VCaP (cell line): ENCODE results near the gene PEX19.

Experiments used
- H3K27ac ChIP-seq: fragments of 450-650 bp; 2 replicates; pipeline ENCODE4 v1.5.1; 2017
- CTCF ChIP-seq: fragments of 450-650 bp; conservative IDR thresholded peaks from 2 replicates; pipeline ENCODE4 v1.5.1; 2017; ENCODE audit warnings: mild to moderate bottlenecking, moderate library complexity

Gene PEX19

DNA sequence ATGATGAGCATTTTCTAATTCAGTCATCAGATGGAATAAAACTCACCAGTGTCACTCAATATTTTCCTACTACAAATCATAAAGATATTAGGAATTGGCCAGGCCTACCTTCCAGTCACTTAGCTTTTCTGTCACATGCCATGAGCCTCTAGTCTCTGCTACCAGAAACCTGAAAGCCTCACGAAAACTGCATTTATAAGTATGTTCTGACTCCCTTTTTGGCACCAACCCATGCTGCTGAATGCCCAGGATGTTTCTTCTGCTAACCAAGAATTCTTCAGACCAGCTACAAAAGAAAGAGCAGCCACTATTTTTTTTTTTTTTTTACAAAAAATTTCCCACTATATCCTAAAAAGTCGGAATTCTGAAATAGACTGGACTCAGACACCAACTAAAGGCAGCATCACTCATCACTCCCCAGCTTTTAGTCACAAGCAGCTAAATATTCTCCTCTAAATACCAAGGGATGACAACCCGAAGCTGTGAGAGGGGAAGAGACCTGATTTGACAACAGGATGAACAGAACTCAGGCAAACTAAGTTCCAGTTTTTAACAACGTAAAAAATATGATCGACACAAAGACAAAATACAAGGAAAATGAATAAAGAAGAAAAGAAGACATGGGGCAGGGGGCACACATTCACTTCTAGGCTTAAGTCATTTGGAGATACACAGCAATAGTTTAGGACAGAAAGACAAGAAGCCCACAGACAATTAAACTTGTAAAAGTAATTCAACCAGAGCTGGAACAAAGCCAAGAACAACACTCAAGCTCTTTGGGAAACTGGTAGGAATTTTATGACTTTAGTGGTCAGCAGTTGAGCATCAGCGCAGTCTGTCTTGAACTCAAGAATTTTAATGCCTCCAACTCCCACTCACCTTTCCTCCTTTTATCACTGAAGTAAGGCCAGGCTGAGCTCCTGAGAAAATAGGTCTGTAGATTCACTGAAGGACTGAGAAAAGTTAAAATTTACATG lies 24.2 kb downstream of the PEX19 start:
- TF ChIP-seq CTCF: no peak
- H3K27ac ChIP-seq: peak overlapping the region; percentile 97

DNA sequence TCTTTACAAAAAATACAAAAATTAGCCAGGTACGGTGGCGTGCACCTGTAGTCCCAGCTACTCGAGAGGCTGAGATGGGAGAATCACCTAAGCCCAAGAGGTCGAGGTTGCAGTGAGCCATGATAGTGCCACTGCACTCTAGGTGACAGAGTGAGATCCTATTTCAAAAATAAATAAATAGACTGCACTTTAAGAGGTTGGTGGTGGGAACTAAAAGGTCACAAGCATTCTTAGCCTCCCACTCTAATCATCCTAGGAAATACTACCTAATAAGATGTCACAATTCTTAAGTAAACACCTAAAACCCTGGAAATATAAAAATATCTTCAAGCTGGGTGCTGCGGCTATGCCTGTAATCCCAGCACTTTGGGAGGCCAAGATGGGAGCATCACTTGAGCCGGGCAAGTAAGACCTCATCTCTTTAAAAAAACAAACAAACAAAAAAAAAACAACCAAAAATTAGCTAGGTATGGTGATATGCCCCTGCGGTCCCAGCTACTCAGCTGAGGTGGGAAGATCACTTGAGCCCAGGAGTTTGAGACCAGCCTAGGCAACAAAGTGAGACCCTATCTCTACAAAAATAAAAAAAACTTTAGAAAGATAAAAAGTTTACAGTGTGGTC lies 26.6 kb downstream of the PEX19 start:
- no peak for TF ChIP-seq CTCF
- no peak overlapping the region for H3K27ac ChIP-seq

DNA sequence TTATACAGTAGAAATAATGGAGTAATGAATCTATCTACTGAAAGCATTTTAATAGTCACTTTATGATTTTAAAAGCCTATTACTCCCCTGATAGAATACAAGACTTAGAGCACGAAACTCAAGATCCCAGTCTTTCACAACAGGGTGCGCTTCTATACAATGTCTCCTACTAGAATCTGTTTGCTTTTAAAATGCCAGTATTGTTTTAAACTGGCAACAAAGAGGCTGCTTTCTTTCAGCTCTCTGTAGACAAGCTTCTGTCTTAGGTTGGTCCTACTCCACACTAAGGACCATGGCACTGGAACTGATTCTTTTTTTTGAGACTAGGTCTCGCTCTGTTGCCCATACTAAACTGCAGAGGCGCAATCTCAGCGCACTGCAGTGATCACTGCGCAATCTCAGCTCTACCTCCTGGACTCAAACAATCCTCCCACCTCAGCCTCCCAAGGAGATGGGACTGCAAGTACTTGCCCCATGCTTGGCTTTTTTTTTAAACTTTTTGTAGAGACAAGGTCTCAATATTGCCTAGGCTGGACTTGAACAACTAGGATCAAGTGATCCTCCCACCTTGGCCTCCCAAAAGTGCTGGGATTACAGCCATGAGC lies 27.4 kb downstream of the PEX19 start:
- no peak overlapping the region for H3K27ac ChIP-seq
- no peak for TF ChIP-seq CTCF

DNA sequence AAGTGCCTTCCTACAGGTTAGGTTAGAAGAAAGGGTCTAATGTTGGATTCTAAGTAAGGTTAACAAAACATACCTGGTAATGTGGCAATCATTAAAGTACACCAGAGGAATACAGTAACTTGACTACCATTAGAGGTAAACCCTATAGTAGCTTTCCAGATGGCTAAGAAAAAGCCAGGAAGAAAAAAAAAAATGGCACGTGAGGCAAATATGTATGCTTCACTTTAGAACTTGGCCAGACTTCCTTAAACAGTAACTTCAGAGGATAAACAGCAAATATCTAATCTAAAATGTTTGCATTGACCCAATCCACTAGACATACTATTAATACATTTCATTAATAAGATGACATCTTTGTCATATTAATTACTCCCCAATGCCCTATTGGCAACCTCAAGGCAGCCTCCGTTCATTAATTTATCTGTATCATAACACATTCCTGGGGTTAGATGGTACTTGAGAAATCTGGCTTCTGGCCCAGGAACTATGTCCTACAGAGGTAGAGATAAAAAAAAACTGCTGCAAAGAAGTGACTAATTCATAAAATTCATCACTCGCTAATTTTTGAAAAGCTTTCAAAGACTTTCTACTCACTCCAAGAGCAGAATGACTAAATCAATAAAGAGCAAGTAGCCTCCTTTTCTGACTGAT lies 28.4 kb downstream of the PEX19 start:
- no peak for TF ChIP-seq CTCF
- H3K27ac ChIP-seq: no peak overlapping the region

DNA sequence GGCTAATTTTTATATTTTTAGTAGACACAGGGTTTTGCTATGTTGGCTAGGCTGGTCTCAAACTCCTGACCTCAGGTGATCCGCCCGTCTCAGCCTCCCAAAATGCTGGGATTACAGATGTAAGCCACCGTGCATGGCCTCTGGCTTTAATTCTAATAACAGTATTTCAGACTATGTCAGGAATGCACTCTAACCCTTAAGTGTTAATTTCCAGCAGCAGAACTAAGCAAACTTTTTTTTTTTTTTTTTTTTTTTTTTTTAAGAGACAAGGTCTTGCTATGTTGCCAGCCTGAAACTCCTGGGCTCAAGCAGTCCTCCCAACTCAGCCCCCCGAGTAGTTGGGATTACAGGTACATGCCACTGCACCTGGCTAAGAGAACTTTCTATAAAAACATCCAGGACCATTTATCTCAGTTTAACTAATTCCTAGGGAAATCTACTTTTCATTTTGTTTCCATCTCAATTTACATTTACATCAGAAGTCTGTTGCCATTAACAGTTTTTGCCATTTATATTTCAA lies 29.1 kb downstream of the PEX19 start:
- no peak overlapping the region for H3K27ac ChIP-seq
- no peak for TF ChIP-seq CTCF

DNA sequence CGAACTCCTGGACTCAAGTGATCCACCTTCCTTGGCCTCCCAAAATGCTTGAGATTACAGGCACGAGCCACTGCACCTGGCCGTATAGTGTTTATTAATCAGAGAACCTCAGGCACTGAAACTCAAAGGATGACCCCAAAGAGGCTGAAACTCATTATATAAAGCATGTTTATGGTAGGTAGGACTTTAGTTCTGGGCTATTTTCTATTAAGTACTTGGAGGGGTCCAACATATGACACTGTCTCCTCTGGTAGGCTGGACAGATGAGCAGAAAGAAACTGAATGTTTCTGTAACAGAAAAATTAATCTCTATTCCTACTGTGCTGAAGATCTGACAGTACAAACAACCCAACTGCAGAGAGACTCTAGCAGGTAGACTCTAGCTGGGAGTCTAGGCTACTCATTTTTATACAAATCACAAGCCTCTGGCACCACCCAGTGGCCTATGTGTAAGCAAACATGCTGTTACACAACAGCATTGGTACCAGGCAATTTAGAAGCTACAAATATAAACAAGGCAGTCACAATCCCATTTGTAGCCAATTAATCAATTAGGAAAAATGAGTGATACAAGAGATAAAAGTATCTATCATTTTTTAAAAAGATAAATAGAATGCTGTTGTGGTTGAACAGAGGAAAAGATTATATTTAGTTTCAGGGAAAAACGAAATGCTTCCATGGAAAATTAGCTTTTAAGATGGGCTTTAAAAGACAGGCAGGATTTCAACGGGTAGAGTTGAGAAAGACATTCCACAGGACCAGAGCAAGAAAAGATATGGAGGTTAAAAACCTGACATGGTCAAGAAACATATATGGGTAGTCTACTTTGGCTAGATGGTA lies 33.0 kb downstream of the PEX19 start:
- peak overlapping the region; percentile 7; the same call in 1 of the 2 replicates for H3K27ac ChIP-seq
- peak; percentile 81 for TF ChIP-seq CTCF
